Right lobe of liver (tissue), 6 donors: ENCODE results near the gene SPRYD3. TPM values are rescaled to one million over a fixed set of nuclear protein-coding genes. Genes with fewer than 3 reads are reported as not detected.

ENCODE experiments used
- ATAC-seq, 4 donors: fragments of 200-7000 bp; cut with Tn5 transposase; one replicate each; pipeline ENCODE4 v1.9.1; 2020; ENCODE audit warnings: mild to moderate bottlenecking in 4 of 4, moderate library complexity in 4 of 4
- DNase-seq, 3 donors: peaks; one replicate each; pipeline ENCODE4 v3.0.0-alpha.2; 2020
- H3K27ac ChIP-seq, 3 donors: fragments of 200-600 bp; one replicate each; pipeline ENCODE4 v1.8.0; 2022
- H3K27me3 ChIP-seq, 2 donors: fragments of 200-600 bp; one replicate each; pipeline ENCODE4 v1.8.0; 2022
- H3K36me3 ChIP-seq, 4 donors: fragments of 200-600 bp; sonication (generic) in 1 of 4; one replicate each; pipeline versions ENCODE4 v1.5.1 to v1.8.0; 2017 to 2022; ENCODE audit warnings: control low read depth in 1 of 4
- H3K4me1 ChIP-seq, 4 donors: fragments of 200-600 bp; sonication (generic) in 1 of 4; one replicate each; pipeline versions ENCODE4 v1.5.1 to v1.8.0; 2017 to 2022; ENCODE audit warnings: control low read depth in 1 of 4
- H3K4me3 ChIP-seq, 3 donors: fragments of 200-600 bp; one replicate each; pipeline ENCODE4 v1.8.0; 2022
- H3K9me3 ChIP-seq, 4 donors: fragments of 200-600 bp; sonication (generic) in 1 of 4; one replicate each; pipeline versions ENCODE4 v1.5.1 to v1.8.0; 2017 to 2022; ENCODE audit warnings: control low read depth in 1 of 4
- POLR2A ChIP-seq: fragments of 450-650 bp; IDR thresholded peaks from one replicate; pipeline ENCODE4 v1.6.1; 2017; ENCODE audit warnings: antibody characterized with exemption, mild to moderate bottlenecking
- WGBS: methylation state at CpG from one replicate; pipeline ENCODE4 v1.1.6; 2018; ENCODE audit warnings: low coverage, low lambda C conversion rate; ENCODE audit not compliant: insufficient coverage; ENCODE audit errors: missing lambda C conversion rate; 5-methylcytosine and 5-hydroxymethylcytosine counted together
- intact Hi-C, 2 donors: fragments of 100-400 bp; cut with DNase I; formaldehyde crosslinking; loops; one replicate each; pipeline versions ENCODE4 v1.11.2 to v1.14.1; 2022
- total RNA-seq, 6 experiments: library from RNA; depleted of rRNA in 2 of 6; stranded (reverse); fragments of >200 nt in 2 of 6; fragmentation: NEBNext Ultra II Directional in 3 of 6; extraction: Animal tissue kit (Norgen Biotek cat#: 25700) in 3 of 6; gene quantifications; one replicate each; pipeline versions ENCODE4 v1.1.0 to v1.2.4, GENCODE V29; 2016 to 2023
- TF ChIP-seq, protein P1 (sequence below), 4 donors: fragments of 200-600 bp in 3 of 4; fragments of 450-650 bp in 1 of 4; IDR thresholded peaks; one replicate each; pipeline versions ENCODE4 v1.5.1 to v1.8.0; 2016 to 2022; ENCODE audit warnings: antibody characterized with exemption in 4 of 4, mild to moderate bottlenecking in 2 of 4
- donor health status: DM: no; HTN: yes; CAD: no.
- donor health status: DM: no; HTN: no; CAD: no.
- donor health status: DM: no; HTN: no; CAD: no.
- donor health status: DM: no; HTN: yes; CAD: no.
- donor health status: DM: no; HTN: yes; CAD: no.

The SPRYD3 gene
- total RNA-seq, 6 experiments from 2014 or later = 12.3 to 18.2 (median 14.4) TPM

GRCh38 chr12:53069621-53070410 is 9.4 kb downstream of the SPRYD3 start:
- no peak overlapping the region for H3K4me3 ChIP-seq
- H3K27me3 ChIP-seq = no peaks in the 10 kb centered on the region
- no peak for ATAC-seq
- DNase-seq = no peak
- no peak for TF ChIP-seq POLR2A
- TF ChIP-seq, protein P1, sequence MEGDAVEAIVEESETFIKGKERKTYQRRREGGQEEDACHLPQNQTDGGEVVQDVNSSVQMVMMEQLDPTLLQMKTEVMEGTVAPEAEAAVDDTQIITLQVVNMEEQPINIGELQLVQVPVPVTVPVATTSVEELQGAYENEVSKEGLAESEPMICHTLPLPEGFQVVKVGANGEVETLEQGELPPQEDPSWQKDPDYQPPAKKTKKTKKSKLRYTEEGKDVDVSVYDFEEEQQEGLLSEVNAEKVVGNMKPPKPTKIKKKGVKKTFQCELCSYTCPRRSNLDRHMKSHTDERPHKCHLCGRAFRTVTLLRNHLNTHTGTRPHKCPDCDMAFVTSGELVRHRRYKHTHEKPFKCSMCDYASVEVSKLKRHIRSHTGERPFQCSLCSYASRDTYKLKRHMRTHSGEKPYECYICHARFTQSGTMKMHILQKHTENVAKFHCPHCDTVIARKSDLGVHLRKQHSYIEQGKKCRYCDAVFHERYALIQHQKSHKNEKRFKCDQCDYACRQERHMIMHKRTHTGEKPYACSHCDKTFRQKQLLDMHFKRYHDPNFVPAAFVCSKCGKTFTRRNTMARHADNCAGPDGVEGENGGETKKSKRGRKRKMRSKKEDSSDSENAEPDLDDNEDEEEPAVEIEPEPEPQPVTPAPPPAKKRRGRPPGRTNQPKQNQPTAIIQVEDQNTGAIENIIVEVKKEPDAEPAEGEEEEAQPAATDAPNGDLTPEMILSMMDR (IDR thresholded peaks at IDR 0.05) = no peak
- 71% methylated on average over 8 of the region's 12 CpGs for WGBS
- no peak overlapping the region for H3K27ac ChIP-seq
- intact Hi-C loops = loop anchor here (5.0 to 10.0 kb wide), 5 partner anchors 32 to 215 kb away; partner anchors contain the start of gene SOAT2 (in 1 of the 2)
- H3K9me3 ChIP-seq = no peaks in the 10 kb centered on the region
- peaks cover 0 to 18% (median 2%) of the 10 kb centered on the region in 4 donors for H3K36me3 ChIP-seq
- H3K4me1 ChIP-seq = peaks cover 0 to 12% (median 2%) of the 10 kb centered on the region in 4 donors

- H3K27me3 ChIP-seq = no peaks in the 10 kb centered on the region
- H3K36me3 ChIP-seq = peaks cover 0 to 15% (median 1%) of the 10 kb centered on the region in 4 donors
- peaks cover 0 to 7% (median 2%) of the 10 kb centered on the region in 4 donors for H3K4me1 ChIP-seq
- WGBS = 79% methylated on average over 6 of the region's 15 CpGs
- ATAC-seq (no peak), DNase-seq (no peak)
- intact Hi-C loops = loop anchor here (5.0 to 10.0 kb wide), 4 partner anchors 33 to 126 kb away; partner anchors contain the start of gene SOAT2 (in 1 of the 2)
- TF ChIP-seq, protein P1 (IDR thresholded peaks at IDR 0.05) = no peak
- no peak for TF ChIP-seq POLR2A
- H3K27ac ChIP-seq = no peak overlapping the region
- H3K9me3 ChIP-seq = no peaks in the 10 kb centered on the region
- no peak overlapping the region for H3K4me3 ChIP-seq
Measured at GRCh38 chr12:53068811-53069585, 10.2 kb downstream of the SPRYD3 start.

- no peak for DNase-seq
- ATAC-seq = no peak
Measured at GRCh38 chr12:53067993-53068770, 11.0 kb downstream of the SPRYD3 start.

More at GRCh38 chr12:53067993-53068770, 11.0 kb downstream of the SPRYD3 start:
- TF ChIP-seq, protein P1 (IDR thresholded peaks at IDR 0.05) = no peak
- TF ChIP-seq POLR2A = no peak
- H3K4me3 ChIP-seq = no peak overlapping the region
- H3K36me3 ChIP-seq = peaks cover 0 to 22% (median 6%) of the 10 kb centered on the region in 4 donors
- no peaks in the 10 kb centered on the region for H3K9me3 ChIP-seq
- intact Hi-C loops = loop anchor here (5.0 to 10.0 kb wide), 4 partner anchors 34 to 127 kb away; partner anchors contain the start of gene SOAT2 (in 1 of the 2)
- WGBS = 88% methylated on average over 7 of the region's 13 CpGs
- H3K27me3 ChIP-seq = no peaks in the 10 kb centered on the region
- H3K27ac ChIP-seq = no peak overlapping the region
- peaks cover 0 to 3% (median 0%) of the 10 kb centered on the region in 4 donors for H3K4me1 ChIP-seq
